ENCODE measurements around the gene USP9X.
"Not testable (repeated sequence)": the region's sequence is repeated elsewhere in the genome, so short reads cannot be mapped to it uniquely, and the experiment has no call there.

Gene USP9X

DNA sequence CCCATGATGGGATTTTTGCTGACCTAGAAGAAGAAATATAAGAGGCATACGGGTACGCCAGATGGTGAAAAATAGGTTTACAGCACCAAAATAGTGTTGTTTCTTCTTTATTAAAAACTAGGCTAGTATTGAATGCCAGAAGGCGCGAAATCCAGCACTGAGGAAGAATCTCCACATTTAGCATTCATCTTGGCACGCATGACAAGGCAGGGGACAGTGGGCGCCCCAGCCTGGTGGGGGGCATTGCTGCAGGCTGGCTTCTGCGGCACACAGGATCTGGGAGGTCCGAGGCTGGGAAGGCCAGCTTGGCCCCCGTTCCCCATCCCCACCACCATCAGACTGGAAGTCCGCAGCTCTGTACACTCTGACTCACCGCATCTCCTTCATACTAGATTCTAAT lies 173.0 kb downstream of the USP9X start:
- FAIRE-seq = no peak
- DNase-seq (ENCODE audit: extremely low spot score, insufficient read length, low read depth) = no peak

DNA sequence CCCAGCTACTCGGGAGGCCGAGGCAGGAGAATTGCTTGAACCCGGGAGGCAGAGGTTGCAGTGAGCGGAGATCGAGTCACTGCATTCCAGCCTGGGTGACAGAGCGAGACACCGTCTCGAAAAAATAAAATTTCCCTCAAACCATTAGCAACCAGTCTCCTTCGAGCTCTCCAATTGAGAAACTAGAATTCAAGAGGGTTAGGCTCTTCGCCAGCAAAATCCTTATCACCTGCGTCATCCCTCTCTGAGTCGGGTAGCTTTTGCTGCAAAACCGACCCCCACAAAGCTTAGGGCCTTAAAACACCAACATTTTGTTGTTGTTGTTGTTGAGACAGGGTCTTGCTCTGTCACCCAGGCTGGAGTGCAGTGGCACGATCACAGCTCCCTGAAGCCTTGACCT lies 173.6 kb downstream of the USP9X start:
- no peak for FAIRE-seq
- no peak for DNase-seq (ENCODE audit: extremely low spot score, insufficient read length, low read depth)

DNA sequence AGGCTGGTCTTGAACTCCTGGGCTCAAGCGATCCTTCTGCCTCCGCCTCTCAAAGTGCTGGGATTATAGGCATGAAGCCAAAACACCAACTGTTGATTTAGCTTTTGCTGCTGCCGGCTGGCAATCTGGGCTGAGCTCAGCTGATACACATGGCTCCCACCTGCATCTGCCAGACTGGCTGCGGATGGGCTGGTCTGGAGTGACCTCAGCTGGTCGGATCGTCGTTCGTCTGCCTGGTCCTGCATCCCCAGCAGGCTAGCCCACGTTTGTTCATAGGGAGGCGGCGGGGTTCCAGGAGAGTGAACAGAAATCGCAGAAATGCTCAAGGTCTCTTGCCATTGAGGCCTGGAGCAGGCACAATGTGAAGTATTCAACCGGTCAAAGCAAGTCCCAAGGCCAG lies 174.3 kb downstream of the USP9X start:
- DNase-seq (ENCODE audit: extremely low spot score, insufficient read length, low read depth) = no peak
- no peak for FAIRE-seq

DNA sequence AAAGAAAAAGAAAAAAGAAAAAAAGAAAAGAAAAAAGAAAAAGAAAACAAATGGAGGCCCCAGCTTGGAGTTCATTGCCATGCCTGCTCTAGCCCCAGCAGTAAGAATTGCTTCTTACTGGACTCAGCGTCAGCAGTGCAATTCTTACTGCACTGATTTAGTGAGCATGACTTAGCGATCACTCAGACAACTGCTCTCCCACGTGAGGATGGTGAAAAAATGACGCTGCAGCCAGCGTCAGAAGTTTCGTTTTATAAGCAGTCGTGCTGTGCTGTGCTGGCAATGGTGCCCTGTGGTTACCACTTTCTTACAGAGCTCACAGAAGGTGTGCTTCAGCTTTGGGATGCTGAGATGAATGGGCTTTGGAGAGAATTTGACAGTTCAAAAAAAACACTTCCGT lies 180.4 kb downstream of the USP9X start:
- no peak for DNase-seq (ENCODE audit: extremely low spot score, insufficient read length, low read depth)

DNA sequence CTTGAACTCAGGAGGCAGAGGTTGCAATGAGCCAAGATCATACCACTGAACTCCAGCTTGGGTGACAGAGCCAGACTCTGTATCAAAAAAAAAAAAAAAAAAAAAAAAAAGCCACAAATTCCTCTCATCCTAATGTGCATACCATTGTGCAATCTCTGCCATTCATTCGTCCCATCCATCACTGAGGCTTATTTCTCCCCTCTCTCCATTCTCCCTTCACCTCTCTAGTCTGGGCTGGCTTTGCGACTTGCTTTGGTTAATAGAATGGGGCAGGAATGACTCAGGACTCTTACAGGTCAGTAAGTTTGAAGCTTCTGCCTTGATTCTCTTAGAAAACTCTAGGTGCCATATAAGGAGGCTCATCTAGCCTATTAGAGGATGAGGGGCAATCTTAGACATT lies 188.4 kb downstream of the USP9X start:
- DNase-seq (ENCODE audit: extremely low spot score, insufficient read length, low read depth) = no peak
- FAIRE-seq = no peak

More for the DNA sequence above, 180.4 kb downstream of the USP9X start:
- FAIRE-seq = no peak

DNA sequence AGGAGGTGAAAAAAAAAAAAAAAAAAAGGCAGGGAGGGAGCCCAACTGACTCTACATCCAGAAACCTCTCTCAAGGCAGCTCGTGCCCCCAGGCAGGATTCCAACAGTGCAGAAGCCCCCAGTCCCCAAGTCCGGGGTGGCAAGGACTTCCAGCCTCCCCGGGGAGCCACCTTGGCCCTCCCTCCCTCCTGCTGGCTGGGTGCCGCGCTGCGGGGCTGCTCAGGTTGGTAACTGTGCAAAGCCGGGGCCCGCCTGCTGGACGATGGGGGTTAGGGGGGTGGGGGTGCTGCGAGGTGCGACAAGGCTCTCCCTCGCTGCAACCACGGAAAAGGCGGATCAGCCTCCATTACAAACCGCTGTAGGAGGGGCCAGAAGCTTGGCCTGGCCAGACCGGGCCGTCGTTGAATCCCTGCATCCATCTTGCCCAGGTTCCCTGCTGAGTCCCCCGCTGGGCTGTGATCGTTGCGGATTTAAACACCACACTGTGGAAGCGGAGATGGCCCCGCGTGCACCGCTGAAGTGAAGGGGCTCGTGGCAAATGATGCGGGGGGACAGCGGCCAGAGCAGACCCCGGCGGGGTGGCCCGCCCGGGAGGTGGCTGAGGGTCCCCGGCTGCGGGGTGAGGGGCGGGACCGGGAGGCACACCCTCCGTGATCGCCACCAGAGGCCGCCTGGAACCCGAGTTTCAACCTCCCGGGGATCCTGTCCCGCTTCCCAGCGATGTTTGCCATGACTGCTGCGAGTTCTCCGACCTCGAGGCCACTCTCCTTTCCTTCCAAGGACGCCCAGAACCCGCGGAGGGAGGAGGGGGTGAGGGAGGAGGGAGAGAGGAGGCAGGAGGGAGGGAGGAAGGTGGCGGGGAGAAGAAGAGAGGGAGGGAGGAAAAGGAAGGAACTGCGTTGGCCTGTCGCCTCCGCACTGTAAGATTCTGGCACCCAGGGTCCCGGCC lies 190.7 kb downstream of the USP9X start:
- FAIRE-seq = peak; percentile 71
- DNase-seq (ENCODE audit: extremely low spot score, insufficient read length, low read depth) = peak; percentile 28

DNA sequence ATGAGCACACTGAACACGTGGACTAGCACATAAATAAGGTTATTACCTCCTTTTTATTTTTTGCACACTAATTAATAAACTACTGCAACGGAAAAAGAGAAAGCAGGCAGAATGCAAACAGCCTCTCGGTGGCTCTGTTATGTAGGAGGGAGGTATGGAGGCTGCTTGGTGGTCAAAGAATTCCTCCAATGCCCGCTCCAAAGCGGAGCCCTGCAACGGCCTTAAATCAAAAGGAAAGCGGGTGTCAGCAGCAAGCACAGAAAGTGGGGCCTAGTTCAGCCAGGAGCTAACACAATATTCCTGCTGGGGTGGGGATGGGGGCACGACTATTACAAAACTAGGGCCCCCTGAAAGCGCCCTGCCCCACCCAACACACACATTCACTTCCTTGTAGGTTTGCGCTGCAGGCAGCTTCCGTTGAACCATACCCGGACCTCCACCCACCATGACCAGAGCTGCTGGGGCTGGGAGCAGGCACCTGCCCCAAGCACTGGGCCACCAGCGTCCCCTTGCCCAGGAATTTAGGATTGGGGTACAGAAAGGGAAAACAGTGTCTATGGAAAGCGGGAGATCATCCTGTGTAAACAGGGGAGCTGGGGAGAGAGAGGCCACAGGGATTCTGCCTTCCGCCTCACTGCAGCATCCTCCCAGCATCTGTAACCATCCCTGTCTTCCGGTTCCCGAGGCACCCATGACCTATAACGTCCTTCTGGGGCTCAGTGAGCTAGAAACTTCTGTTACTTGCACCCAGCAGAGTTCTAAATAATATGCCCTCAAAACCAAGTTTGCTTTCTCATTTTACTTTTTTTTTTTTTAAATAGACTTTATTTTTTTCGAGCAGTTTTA lies 191.6 kb downstream of the USP9X start:
- DNase-seq (ENCODE audit: extremely low spot score, insufficient read length, low read depth) (no peak), FAIRE-seq (no peak)

DNA sequence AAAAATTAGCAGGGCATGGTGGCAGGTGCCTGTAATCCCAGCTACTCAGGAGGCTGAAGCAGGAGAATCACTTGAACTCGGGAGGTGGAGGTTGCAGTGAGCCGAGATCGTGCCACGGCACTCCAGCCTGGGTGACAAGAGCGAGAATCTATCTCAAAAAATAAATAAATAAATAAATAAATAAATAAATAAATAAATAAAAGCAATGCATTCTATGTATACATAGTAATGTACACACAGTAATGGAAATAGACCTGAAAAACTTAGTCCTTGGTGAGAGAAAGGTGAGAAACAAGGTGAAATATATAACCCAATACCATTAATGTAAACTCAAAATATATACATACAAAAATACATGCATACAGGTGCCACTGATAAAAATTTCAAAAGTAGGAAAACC lies 197.1 kb downstream of the USP9X start:
- DNase-seq (ENCODE audit: extremely low spot score, insufficient read length, low read depth); FAIRE-seq: not testable (repeated sequence)

DNA sequence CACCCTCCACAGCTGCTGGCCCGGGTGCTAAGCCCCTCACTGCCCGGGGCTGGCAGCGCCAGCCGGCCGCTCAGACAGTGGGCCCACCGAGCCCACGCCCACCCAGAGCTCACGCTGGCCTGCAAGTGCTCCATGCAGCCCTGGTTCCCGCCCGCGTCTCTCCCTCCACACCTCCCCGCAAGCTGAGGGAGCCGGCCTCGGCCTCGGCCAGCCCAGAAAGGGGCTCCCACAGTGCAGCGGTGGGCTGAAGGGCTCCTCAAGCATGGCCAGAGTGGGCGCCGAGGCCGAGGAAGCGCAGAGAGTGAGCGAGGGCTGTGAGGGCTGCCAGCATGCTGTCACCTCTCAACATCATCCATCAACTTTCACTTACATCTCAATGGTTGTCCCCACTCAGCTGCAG lies 200.7 kb downstream of the USP9X start:
- not testable (repeated sequence) for DNase-seq (ENCODE audit: extremely low spot score, insufficient read length, low read depth); FAIRE-seq
